NCI-H82 (cell line): ENCODE data around the gene SLC17A3.

Source experiments
- DNase-seq: peaks from one replicate; lab custom pipeline; 2025; lab: John Stamatoyannopoulos, UW

The SLC17A3 gene

DNA sequence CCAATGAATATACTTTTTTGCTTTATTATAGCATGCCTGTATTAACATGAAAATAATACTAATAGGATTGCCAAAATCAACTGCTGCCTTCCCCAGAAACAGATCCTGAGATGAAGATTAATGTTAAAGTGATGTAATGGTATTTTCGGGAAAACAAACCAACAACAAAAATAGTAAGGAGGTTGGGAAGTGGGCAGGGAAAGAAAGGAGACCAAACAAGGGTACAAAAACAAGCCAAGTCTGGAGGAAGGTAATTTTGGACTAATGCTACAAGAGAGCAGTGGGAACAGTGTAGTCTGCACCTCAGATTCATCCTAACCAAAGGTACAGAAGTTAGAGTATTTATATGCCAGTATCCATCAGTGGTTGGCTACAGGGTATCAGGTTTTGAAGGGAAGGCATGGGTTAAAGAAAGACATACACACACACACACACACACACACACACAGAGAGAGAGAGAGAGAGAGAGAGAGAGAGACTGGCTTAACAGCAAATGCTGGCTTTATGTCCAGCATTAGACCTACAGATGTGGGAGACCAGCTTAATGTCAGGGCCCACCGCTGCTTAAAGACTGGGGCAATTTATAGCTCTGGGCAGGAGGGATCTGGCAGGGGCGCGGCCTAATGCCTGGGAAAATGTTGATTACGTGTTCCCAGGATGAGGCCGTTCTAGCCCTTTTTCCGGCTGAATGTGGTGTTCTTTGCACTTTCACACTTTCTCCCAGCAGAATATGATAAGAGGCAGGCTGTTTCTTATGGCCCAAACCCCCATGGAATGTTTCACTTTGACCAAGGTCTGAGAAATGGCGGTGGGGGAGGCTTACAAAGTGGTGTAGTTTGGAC, 38.4 kb downstream of the SLC17A3 start:
- DNase-seq, result peak; percentile 61

- DNase-seq, result no peak
Measured at GRCh38 chr6:25834950-25835349, 39.1 kb downstream of the SLC17A3 start.

- no peak for DNase-seq
Measured at GRCh38 chr6:25833136-25833535, 40.9 kb downstream of the SLC17A3 start.

- no peak for DNase-seq
Measured at GRCh38 chr6:25832670-25833069, 41.4 kb downstream of the SLC17A3 start.

GRCh38 chr6:25832307-25832662, 41.8 kb downstream of the SLC17A3 start:
- DNase-seq, result no peak

- DNase-seq, result no peak
Measured at GRCh38 chr6:25831532-25832306, 42.3 kb downstream of the SLC17A3 start, which contains the start of gene SLC17A1. Gene SLC17A1, minus strand, starts transcription at chr6:25832052. Its CDS starts 1,495 bp downstream, at chr6:25830557.

DNA sequence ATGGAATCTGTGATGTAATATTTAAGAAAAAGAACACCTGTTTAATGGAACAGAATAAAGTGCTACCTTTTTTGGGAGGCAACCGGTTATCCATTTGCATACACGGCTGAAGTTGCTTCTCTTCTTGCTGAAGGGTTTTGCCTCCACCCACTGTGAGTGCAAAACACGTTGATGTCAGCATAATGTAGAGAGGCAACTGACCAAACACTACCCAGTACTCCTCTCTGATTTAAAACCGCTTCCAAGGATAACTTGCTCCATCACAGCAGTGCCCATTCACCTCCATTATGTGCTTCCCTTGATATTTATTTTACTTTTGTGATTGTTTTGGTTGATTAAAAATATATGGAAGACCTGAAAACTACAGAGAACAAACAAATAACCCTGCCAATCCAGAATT, 43.6 kb downstream of the SLC17A3 start:
- no peak for DNase-seq

- no peak for DNase-seq
Measured at GRCh38 chr6:25829375-25829774, 44.7 kb downstream of the SLC17A3 start.

- no peak for DNase-seq
Measured at GRCh38 chr6:25821341-25821740, 52.7 kb downstream of the SLC17A3 start.

DNA sequence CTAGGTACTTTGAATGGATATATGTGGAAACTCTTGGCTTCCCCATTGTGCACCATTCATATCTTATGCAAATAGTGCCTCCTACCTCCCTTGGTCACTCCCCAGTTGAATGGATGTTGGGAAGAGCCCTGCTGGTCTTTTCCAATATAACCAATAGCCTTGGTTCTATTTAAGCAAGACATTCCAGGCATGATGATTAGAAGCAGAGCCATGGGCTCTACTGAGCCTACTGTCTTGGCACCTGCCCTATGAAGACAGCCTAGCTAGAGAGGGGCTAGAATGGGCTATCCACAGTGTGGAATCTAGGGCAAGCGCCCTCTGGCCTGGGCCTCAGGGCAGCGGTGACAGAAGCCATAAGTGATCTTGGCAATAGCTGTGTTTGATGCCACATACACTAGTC, 57.8 kb downstream of the SLC17A3 start:
- DNase-seq, result no peak

DNA sequence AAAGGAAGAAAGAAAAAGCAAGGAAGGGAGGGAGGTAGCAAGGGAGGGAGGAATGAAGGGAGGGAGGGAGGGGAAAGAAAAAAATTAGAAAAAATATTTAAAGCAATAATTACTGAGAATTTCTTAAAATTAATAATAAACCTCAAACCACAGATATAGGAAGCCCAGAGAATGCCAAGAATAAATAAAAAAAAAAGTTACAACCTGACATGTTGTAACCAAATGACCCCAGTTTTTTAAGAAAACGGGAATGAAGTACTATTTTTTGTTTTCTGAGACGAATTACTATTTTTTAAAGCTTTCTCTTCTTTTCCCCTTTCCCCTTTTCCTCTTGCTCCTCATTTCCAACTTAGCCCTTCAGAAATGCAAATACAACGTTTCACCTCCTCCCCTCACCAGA, 58.8 kb downstream of the SLC17A3 start:
- DNase-seq, result no peak

DNA sequence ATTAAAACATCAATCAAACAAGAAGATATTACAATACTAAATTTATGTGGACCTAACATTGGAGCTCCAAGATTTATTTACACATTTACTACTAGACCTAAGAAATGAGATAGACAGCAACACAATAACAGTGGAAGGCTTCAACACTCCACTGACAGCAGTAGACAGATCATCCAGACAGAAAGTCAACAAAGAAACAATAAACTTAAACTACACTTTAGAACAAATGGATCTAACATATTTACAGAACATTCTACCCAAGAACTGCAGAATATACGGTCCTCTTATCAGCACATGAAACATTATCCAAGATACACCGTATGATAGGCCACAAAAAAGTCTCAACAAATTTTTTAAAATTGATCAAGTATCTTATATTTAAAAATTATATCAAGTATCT, 69.2 kb downstream of the SLC17A3 start:
- no peak for DNase-seq

DNA sequence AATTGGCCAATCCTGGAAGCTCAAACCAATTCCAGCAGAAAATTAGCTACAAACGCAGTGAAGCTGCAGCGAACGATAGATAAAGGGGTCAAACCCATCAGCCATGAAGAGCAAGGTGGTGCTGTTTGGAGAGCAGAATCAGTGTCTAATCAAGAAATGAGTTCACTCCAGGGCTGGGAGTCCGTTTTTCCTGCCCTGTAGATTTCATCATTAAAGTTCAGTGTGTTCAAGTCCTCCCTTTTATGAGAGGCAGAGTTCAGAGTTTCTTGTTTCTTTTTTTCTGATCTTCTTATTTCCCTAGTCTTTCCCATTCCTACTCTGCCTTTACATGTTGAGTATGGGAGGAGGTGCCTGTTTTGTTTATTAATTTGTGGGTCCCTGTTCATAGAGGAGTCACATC, 72.6 kb downstream of the SLC17A3 start:
- DNase-seq, result no peak
